ENCODE data around the gene TEPSIN.
A peak's percentile ranks its signal among the peaks of the same experiment; 100 is the strongest.

Gene TEPSIN

GRCh38 chr17:81221371-81221841, 17.4 kb downstream of the TEPSIN start:
- DNase-seq (ENCODE audit: low spot score) = no peak

GRCh38 chr17:81219476-81220180, 19.2 kb downstream of the TEPSIN start:
- DNase-seq (ENCODE audit: low spot score) = no peak

GRCh38 chr17:81218991-81219390, 19.9 kb downstream of the TEPSIN start:
- no peak for DNase-seq (ENCODE audit: low spot score)

DNA sequence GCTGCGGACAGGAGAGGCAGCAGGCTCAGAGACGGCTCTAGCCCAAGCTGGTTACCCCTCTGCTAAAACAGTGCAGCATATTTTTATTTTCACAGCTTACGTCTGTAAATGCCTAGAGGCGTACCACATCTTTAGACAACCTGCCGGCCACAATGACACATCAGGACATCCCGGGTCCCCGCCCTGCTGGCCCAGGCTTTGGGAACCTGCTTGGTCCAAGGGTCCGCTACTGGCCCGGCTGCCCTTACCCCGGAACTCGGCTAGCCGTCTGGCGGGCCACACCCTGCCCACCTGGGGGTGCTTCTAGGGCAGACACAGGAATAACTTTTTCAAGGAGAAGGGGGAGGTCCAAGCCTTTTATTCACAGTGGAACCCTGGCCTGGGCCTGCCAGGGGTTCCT, 20.4 kb downstream of the TEPSIN start:
- no peak for DNase-seq (ENCODE audit: low spot score)

DNA sequence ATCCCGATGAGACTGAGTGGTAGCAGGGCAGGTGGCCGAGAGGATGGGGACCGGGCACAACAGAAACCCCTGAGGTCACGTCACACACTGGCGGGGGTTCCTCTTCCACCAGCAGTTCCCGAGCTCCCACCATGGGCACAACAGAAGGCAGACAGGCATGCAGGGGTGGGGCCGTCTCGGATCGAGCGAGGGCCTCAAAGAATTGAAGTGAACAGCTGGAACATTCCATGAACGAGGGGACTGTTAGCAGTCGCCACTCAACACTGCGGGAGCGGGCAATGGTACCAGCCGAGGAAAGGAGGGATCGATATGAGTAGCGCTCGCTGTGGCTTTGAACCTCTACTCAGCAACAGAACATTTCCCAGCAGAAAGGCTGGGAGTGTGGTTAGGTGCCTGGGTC, 21.4 kb downstream of the TEPSIN start:
- DNase-seq (ENCODE audit: low spot score) = no peak

DNA sequence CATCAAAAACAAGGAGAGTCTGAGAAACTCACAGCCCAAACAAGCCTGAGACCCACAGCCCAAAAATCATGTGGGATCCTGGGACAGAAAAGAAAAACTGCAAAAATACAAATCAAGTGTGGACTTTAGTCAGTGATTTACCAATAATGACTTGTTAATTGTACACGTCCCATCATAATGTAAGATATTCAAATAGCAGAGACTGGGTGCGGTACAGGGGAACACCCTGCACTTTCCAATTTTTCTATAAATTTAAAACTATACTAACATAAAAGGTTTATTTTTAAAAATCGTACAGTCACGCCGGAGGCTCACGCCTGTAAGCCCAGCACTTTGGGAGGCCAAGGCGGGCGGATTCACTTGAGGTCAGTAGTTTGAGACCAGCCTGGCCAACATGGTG, 24.9 kb downstream of the TEPSIN start:
- no peak for DNase-seq (ENCODE audit: low spot score)

- no peak for DNase-seq (ENCODE audit: low spot score)
Measured at GRCh38 chr17:81212365-81212764, 26.5 kb downstream of the TEPSIN start.

GRCh38 chr17:81210868-81211267, 28.0 kb downstream of the TEPSIN start:
- DNase-seq (ENCODE audit: low spot score) = no peak

DNA sequence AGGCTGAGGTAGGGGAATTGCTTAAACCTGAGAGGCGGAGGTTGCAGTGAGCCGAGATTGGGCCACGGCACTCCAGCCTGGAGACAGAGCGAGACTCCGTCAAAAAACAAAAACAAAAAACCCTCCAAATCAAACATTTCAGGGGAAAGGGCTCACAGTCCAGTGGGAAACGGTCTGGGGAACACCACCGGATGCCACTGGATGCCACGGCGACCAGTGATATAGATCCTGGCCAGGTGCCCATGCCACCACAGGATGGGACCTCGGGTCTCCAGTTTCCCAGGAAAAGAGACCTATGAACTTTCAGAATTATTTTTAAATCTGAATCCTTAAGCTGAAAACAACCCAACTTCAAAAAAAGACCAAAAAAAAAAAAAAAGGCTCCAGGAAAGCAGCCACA, 28.4 kb downstream of the TEPSIN start:
- DNase-seq (ENCODE audit: low spot score) = no peak

DNA sequence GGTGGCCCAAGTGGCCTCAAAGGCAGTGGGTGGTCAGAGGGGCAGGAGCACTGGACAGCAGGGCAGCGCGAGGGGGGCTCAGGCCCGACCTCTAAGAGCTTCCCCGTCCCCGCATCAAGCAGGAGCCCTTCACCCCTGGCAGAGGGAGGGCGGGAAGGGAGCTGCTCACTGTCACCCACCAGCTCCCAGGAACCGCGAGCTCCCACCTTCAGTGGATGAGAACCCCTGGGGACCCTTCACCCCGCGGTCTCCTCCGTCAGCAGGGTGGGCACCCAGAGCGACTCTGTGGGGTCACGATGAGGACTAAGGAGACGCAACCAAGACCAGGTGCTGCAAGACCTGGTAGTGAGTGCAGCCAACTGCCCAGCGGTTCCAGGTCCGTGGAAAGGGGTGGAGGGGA, 29.7 kb downstream of the TEPSIN start:
- DNase-seq (ENCODE audit: low spot score) = no peak

DNA sequence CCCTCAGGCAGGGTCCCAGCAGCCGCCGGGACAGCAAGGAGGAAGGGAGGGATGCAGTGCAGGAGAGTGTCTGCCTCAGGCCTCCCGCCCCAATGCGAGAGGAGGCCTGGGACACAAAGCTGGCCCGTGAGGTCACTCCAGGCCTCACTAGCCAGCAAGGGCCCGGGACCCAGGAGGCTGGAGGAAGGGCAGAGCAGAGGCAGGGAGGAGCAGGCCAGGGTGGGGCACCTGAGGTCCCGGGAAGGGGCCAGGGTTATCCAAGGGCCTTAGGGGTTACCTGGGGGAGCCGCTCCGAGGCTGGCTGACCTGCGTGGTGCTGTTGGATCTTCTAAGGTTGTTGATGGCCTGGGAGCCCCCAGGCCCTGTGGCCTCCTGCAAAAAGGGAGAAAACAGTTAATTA, 30.2 kb downstream of the TEPSIN start:
- no peak for DNase-seq (ENCODE audit: low spot score)

GRCh38 chr17:81207610-81208581, 31.0 kb downstream of the TEPSIN start:
- DNase-seq (ENCODE audit: low spot score) = no peak

- no peak for DNase-seq (ENCODE audit: low spot score)
Measured at GRCh38 chr17:81206657-81207056, 32.2 kb downstream of the TEPSIN start.

GRCh38 chr17:81206166-81206565, 32.7 kb downstream of the TEPSIN start:
- no peak for DNase-seq (ENCODE audit: low spot score)

DNA sequence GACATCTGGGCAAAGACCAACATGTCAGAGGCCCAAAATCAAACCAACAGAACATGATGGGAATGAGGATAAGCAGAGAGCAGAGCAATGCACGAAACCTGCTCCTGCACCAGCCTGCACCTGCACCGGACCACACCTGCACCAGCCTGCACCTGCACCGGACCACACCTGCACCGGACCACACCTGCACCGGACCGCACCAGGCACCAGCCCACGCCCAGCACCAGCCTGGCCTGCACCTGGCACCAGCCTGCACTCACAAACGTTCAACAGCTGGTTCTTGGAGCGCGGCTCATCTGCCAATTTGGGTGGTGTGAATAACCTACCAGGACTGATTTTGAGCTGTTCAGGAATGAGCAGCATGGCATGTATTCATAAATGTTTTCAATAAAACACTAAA, 34.3 kb downstream of the TEPSIN start:
- no peak for DNase-seq (ENCODE audit: low spot score)

DNA sequence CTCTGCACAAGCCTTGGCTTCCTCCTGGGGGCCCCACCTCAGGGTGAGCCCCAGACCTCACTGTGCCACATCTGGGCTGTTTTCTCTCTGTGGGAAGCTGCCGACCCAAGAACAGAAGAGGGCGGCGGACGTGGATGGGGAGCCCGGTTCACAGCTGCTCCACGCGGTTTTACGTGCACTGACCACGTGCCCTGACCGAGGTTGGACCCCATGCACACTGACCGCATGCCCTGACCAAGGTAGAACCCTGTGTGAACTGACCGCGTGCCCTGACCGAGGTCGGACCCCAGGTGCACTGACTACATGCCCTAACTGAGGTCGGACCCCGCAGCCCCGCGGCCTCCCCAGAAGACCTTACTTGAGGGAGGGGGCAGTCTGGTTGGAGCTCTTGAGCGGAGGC, 35.7 kb downstream of the TEPSIN start:
- no peak for DNase-seq (ENCODE audit: low spot score)

GRCh38 chr17:81202318-81202717, 36.5 kb downstream of the TEPSIN start:
- no peak for DNase-seq (ENCODE audit: low spot score)

- peak; percentile 6 for DNase-seq (ENCODE audit: low spot score)
Measured at GRCh38 chr17:81200695-81201580, 37.9 kb downstream of the TEPSIN start.

DNA sequence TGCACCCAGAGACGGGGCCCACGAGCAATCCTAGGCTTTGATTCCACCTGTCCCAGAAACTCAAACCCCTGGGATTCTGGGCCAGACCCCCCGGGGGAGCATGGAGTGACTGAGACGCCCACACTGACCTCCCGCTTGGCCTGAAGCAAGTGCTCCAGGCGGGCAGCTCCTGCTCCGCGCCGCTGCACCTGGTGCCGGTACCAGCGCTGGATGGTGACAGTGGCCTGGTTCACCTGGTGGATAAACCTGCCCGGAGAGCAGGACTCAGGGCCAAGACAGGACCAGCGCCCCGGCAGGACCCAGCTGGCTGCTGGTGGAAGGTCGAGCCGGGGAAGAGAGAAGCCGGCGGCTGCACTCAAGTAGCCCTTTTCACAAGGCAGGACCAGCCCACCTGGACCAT, 38.7 kb downstream of the TEPSIN start:
- DNase-seq (ENCODE audit: low spot score) = no peak

DNA sequence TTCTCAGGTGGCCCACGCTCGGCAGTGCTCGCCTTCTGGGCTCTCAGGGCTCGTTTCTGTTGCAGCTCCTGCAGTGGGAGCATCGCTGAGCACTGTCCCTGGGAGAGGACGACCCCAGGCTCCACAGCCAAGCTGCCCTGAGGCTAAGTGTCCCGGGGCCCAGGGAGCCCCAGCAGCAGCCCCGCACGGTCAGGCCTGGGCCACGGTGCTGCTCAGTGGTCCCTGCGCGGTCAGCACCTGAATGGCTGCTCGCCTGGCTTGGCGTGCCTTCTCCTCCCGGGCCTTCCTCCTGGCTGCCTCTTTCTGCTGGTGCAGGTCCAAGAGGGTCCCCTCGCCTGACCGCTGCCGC, 39.4 kb downstream of the TEPSIN start:
- no peak for DNase-seq (ENCODE audit: low spot score)

GRCh38 chr17:81198826-81199481, 39.9 kb downstream of the TEPSIN start:
- no peak for DNase-seq (ENCODE audit: low spot score)
